ENCODE data around the gene PRDX3. TPM values are rescaled to one million over a fixed set of nuclear protein-coding genes. Genes with fewer than 3 reads are reported as not detected.

The PRDX3 gene
- total RNA-seq, 1 donor from 2014 or later = 162 TPM

- peak; percentile 56 to 63 for DNase-seq (ENCODE audit: low read depth in 2 of 2)
These were observed 46.9 kb downstream of the PRDX3 start for GRCh38 chr10:119131512-119132240.

GRCh38 chr10:119129721-119130120, 48.9 kb downstream of the PRDX3 start:
- DNase-seq (ENCODE audit: low read depth in 2 of 2) = no peak

- DNase-seq (ENCODE audit: low read depth in 2 of 2) = no peak
These were observed 52.7 kb downstream of the PRDX3 start for GRCh38 chr10:119125942-119126341.

- DNase-seq (ENCODE audit: low read depth in 2 of 2) = no peak
These were observed 57.7 kb downstream of the PRDX3 start for GRCh38 chr10:119120875-119121274.

GRCh38 chr10:119120413-119120867, 58.2 kb downstream of the PRDX3 start:
- DNase-seq (ENCODE audit: low read depth in 2 of 2) = no peak

- no peak for DNase-seq (ENCODE audit: low read depth in 2 of 2)
These were observed 59.2 kb downstream of the PRDX3 start for GRCh38 chr10:119119400-119119799.

GRCh38 chr10:119118231-119118630, 60.4 kb downstream of the PRDX3 start:
- DNase-seq (ENCODE audit: low read depth in 2 of 2) = no peak

Other genes with a start within 250 kb of the PRDX3 start
- 0.22 and 0.60 TPM in 2 replicates for gene NANOS1, start 149.1 kb downstream of the PRDX3 start, total RNA-seq
- 58.8 and 65.7 TPM in 2 replicates for gene EIF3A, start 98.0 kb downstream of the PRDX3 start, total RNA-seq
- 48.4 and 56.3 TPM in 2 replicates for gene DENND10, start 74.7 kb downstream of the PRDX3 start, total RNA-seq
- gene SFXN4, start 13.1 kb downstream of the PRDX3 start, total RNA-seq = 9.2 and 10.1 TPM in 2 replicates
- gene GRK5, start 28.8 kb upstream of the PRDX3 start, total RNA-seq = 27.2 and 33.7 TPM in 2 replicates